Thoracic aorta (tissue), 2 donors: Measurements from ENCODE around the gene ZBTB7C. TPM values are rescaled to one million over a fixed set of nuclear protein-coding genes. Genes with fewer than 3 reads are reported as not detected.

Experiments
- ATAC-seq: fragments of 150-250 bp; one replicate; pipeline ENCODE4 v1.8.0; 2017; ENCODE audit warnings: low read depth; ENCODE audit not compliant: insufficient number of reproducible peaks, low FRiP score
- DNase-seq: peaks from one replicate; pipeline ENCODE4 v3.0.0-alpha.2; 2020; ENCODE audit warnings: low spot score
- H3K27ac ChIP-seq, 2 donors: fragments of 200-600 bp; sonication (generic); 1 replicate in 1 of 2; 2 replicates in 1 of 2; pipeline ENCODE4 v1.5.1; 2016; ENCODE audit warnings: mild to moderate bottlenecking in 2 of 2, moderate library complexity in 2 of 2
- H3K27me3 ChIP-seq: fragments of 200-600 bp; sonication (generic); replicated peaks from 2 replicates; pipeline ENCODE4 v1.6.0; 2016; ENCODE audit warnings: mild to moderate bottlenecking; ENCODE audit not compliant: insufficient read depth
- H3K36me3 ChIP-seq: fragments of 200-600 bp; sonication (generic); one replicate; pipeline ENCODE4 v1.5.1; 2016
- H3K4me1 ChIP-seq, 2 donors: fragments of 200-600 bp; sonication (generic); 1 replicate in 1 of 2; 2 replicates in 1 of 2; pipeline versions ENCODE4 v1.5.1 to v1.6.0; 2016; ENCODE audit warnings: low read depth in 2 of 2, mild to moderate bottlenecking in 1 of 2; ENCODE audit not compliant: control insufficient read depth in 1 of 2
- H3K4me3 ChIP-seq: fragments of 200-600 bp; sonication (generic); 2 replicates; pipeline ENCODE4 v1.5.1; 2016; ENCODE audit warnings: mild to moderate bottlenecking
- H3K9me3 ChIP-seq: fragments of 200-600 bp; sonication (generic); 2 replicates; pipeline ENCODE4 v1.5.1; 2016
- CTCF ChIP-seq: fragments of 200-600 bp; sonication (generic); IDR thresholded peaks from one replicate; pipeline ENCODE4 v1.5.1; 2019; ENCODE audit warnings: antibody characterized with exemption
- total RNA-seq, 2 donors: library from RNA; depleted of rRNA; stranded (reverse); fragments of >200 nt; gene quantifications; one replicate each; pipeline versions ENCODE4 v1.1.0 to v1.2.3, GENCODE V29; 2016

ZBTB7C gene
- total RNA-seq, 2 donors from 2014 or later, result 9.6 to 10.9 TPM

- no peak for DNase-seq
- Histone ChIP-seq H3K4me1 (no peaks in the 10 kb centered on the region), H3K27ac (no peak overlapping the region), H3K36me3 (no peaks in the 10 kb centered on the region), H3K27me3 (no peaks in the 10 kb centered on the region), H3K9me3 (peaks cover 4% of the 10 kb centered on the region), H3K4me3 (no peak overlapping the region)
- no peak for TF ChIP-seq CTCF
- ATAC-seq, result no peak
Measured at GRCh38 chr18:48238636-48239035, 170.5 kb downstream of the ZBTB7C start.

GRCh38 chr18:48238206-48238605, 171.0 kb downstream of the ZBTB7C start:
- Histone ChIP-seq H3K27ac (no peak overlapping the region), H3K36me3 (no peaks in the 10 kb centered on the region), H3K27me3 (no peaks in the 10 kb centered on the region), H3K4me1 (no peaks in the 10 kb centered on the region), H3K4me3 (no peak overlapping the region), H3K9me3 (peaks cover 4% of the 10 kb centered on the region)
- DNase-seq, result no peak
- no peak for ATAC-seq
- no peak for TF ChIP-seq CTCF

GRCh38 chr18:48236822-48237221, 172.4 kb downstream of the ZBTB7C start:
- no peaks in the 10 kb centered on the region for H3K27me3 ChIP-seq
- peaks cover 4% of the 10 kb centered on the region for H3K9me3 ChIP-seq
- no peak for TF ChIP-seq CTCF
- DNase-seq (no peak), ATAC-seq (no peak)
- no peak overlapping the region for H3K27ac ChIP-seq
- no peak overlapping the region for H3K4me3 ChIP-seq
- no peaks in the 10 kb centered on the region for H3K36me3 ChIP-seq
- no peaks in the 10 kb centered on the region for H3K4me1 ChIP-seq

- Histone ChIP-seq H3K4me3 (no peak overlapping the region), H3K27ac (no peak overlapping the region), H3K27me3 (no peaks in the 10 kb centered on the region), H3K9me3 (no peaks in the 10 kb centered on the region), H3K36me3 (no peaks in the 10 kb centered on the region), H3K4me1 (peaks cover 4 to 20% of the 10 kb centered on the region in 2 donors)
- ATAC-seq (no peak), DNase-seq (no peak)
- TF ChIP-seq CTCF, result peak; percentile 37
Measured at GRCh38 chr18:48230467-48231113, 178.6 kb downstream of the ZBTB7C start.

- DNase-seq (no peak), ATAC-seq (no peak)
- TF ChIP-seq CTCF, result no peak
- no peak overlapping the region for H3K4me3 ChIP-seq
- no peak overlapping the region for H3K27ac ChIP-seq
- no peaks in the 10 kb centered on the region for H3K27me3 ChIP-seq
- H3K9me3 ChIP-seq, result no peaks in the 10 kb centered on the region
- no peaks in the 10 kb centered on the region for H3K36me3 ChIP-seq
- H3K4me1 ChIP-seq, result peaks cover 4 to 20% of the 10 kb centered on the region in 2 donors
Measured at GRCh38 chr18:48229552-48229981, 179.6 kb downstream of the ZBTB7C start.
